Gastroesophageal sphincter (tissue), 3 donors: ENCODE results near the gene SNAP47.
A peak's percentile ranks its signal among the peaks of the same experiment; 100 is the strongest.

Source experiments
- CTCF ChIP-seq, 4 experiments: fragments of 200-600 bp in 2 of 4; fragments of 450-650 bp in 2 of 4; sonication (generic) in 1 of 4; IDR thresholded peaks; one replicate each; pipeline ENCODE4 v1.5.1; 2017 to 2019; ENCODE audit warnings: antibody characterized with exemption in 4 of 4, mild to moderate bottlenecking in 2 of 4, moderate library complexity in 2 of 4
- EP300 ChIP-seq: sonication (generic); formaldehyde crosslinking; IDR thresholded peaks from one replicate; pipeline ENCODE4 v1.6.1; 2017; ENCODE audit warnings: antibody characterized with exemption, mild to moderate bottlenecking
- POLR2A ChIP-seq, 2 donors: fragments of 450-650 bp; IDR thresholded peaks; one replicate each; pipeline ENCODE4 v1.6.1; 2017; ENCODE audit warnings: antibody characterized with exemption in 2 of 2, mild to moderate bottlenecking in 2 of 2, moderate library complexity in 1 of 2

DNA sequence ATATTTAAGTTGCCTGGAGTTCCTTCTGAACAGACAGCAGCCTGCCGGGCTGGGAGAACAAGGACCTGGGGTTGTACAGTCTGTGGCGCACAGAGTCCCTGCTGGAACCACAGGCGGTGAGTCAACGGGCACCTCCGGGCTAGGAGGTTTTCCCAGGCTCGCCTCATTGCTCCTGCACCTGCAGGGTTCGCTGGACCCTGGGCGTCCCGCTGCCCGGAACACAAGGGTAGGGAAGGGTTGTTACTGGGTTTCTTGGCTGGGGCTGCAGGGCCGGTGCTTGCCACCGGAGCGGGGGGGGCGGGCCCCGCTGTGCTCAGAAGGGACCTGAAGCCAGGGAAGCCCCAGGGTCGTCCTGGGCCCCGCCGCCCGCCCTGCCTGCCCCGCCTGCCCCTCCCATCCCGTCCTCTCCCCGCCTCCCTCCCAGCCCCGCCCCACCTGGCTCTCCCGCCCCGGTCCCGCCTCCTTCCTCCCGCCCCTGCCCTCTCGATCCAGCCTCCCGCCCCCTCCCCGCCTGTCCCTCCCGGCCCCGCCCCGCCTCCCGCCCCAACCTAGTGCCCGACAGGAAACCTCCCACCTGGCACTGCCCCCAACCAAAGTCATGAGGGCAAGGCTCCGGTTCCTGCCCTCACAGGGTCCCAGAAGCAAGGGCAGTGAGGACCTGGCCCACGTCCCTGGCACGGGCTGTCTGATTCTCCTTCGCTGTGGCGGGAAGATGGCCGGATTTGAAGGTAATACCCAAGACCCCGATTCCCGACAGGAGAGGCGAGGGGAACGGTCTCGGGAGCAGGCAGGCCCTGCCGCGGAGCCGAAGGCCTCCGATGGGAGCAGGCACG, 7.0 kb upstream of the SNAP47 start:
- TF ChIP-seq POLR2A (IDR thresholded peaks at IDR 0.05) (no peak), CTCF (IDR thresholded peaks at IDR 0.05) (peak in 1 of 4 experiments; percentile 12), EP300 (no peak)
